Thoracic aorta (tissue), 2 donors: ENCODE data around the gene PIGC. TPM values are rescaled to one million over a fixed set of nuclear protein-coding genes. Genes with fewer than 3 reads are reported as not detected.

Experiments used
- ATAC-seq: fragments of 150-250 bp; one replicate; pipeline ENCODE4 v1.8.0; 2017; ENCODE audit warnings: low read depth; ENCODE audit not compliant: insufficient number of reproducible peaks, low FRiP score
- DNase-seq: peaks from one replicate; pipeline ENCODE4 v3.0.0-alpha.2; 2020; ENCODE audit warnings: low spot score
- H3K27ac ChIP-seq, 2 donors: fragments of 200-600 bp; sonication (generic); 1 replicate in 1 of 2; 2 replicates in 1 of 2; pipeline ENCODE4 v1.5.1; 2016; ENCODE audit warnings: mild to moderate bottlenecking in 2 of 2, moderate library complexity in 2 of 2
- H3K27me3 ChIP-seq: fragments of 200-600 bp; sonication (generic); replicated peaks from 2 replicates; pipeline ENCODE4 v1.6.0; 2016; ENCODE audit warnings: mild to moderate bottlenecking; ENCODE audit not compliant: insufficient read depth
- H3K36me3 ChIP-seq: fragments of 200-600 bp; sonication (generic); one replicate; pipeline ENCODE4 v1.5.1; 2016
- H3K4me1 ChIP-seq, 2 donors: fragments of 200-600 bp; sonication (generic); 1 replicate in 1 of 2; 2 replicates in 1 of 2; pipeline versions ENCODE4 v1.5.1 to v1.6.0; 2016; ENCODE audit warnings: low read depth in 2 of 2, mild to moderate bottlenecking in 1 of 2; ENCODE audit not compliant: control insufficient read depth in 1 of 2
- H3K4me3 ChIP-seq: fragments of 200-600 bp; sonication (generic); 2 replicates; pipeline ENCODE4 v1.5.1; 2016; ENCODE audit warnings: mild to moderate bottlenecking
- H3K9me3 ChIP-seq: fragments of 200-600 bp; sonication (generic); 2 replicates; pipeline ENCODE4 v1.5.1; 2016
- CTCF ChIP-seq: fragments of 200-600 bp; sonication (generic); IDR thresholded peaks from one replicate; pipeline ENCODE4 v1.5.1; 2019; ENCODE audit warnings: antibody characterized with exemption
- total RNA-seq, 2 donors: library from RNA; depleted of rRNA; stranded (reverse); fragments of >200 nt; gene quantifications; one replicate each; pipeline versions ENCODE4 v1.1.0 to v1.2.3, GENCODE V29; 2016

Gene PIGC
- total RNA-seq, 2 donors from 2014 or later, result 14.3 to 20.2 TPM

GRCh38 chr1:172460887-172461315 lies 17.0 kb upstream of the PIGC start:
- TF ChIP-seq CTCF, result no peak
- H3K4me1 ChIP-seq, result no peaks in the 10 kb centered on the region
- H3K27me3 ChIP-seq, result no peaks in the 10 kb centered on the region
- no peaks in the 10 kb centered on the region for H3K36me3 ChIP-seq
- DNase-seq (no peak), ATAC-seq (no peak)
- H3K9me3 ChIP-seq, result no peaks in the 10 kb centered on the region
- no peak overlapping the region for H3K4me3 ChIP-seq
- H3K27ac ChIP-seq, result no peak overlapping the region

- Histone ChIP-seq H3K9me3 (no peaks in the 10 kb centered on the region), H3K4me1 (no peaks in the 10 kb centered on the region), H3K36me3 (no peaks in the 10 kb centered on the region), H3K27ac (no peak overlapping the region), H3K4me3 (no peak overlapping the region), H3K27me3 (no peaks in the 10 kb centered on the region)
- DNase-seq, result no peak
- no peak for ATAC-seq
- no peak for TF ChIP-seq CTCF
Measured at GRCh38 chr1:172460177-172460576, 16.3 kb upstream of the PIGC start.

GRCh38 chr1:172457479-172458130 lies 13.7 kb upstream of the PIGC start:
- no peaks in the 10 kb centered on the region for H3K36me3 ChIP-seq
- TF ChIP-seq CTCF, result no peak
- H3K27me3 ChIP-seq, result no peaks in the 10 kb centered on the region
- ATAC-seq (no peak), DNase-seq (no peak)
- H3K9me3 ChIP-seq, result no peaks in the 10 kb centered on the region
- H3K4me3 ChIP-seq, result no peak overlapping the region
- no peaks in the 10 kb centered on the region for H3K4me1 ChIP-seq
- no peak overlapping the region for H3K27ac ChIP-seq

GRCh38 chr1:172456344-172456769 lies 12.5 kb upstream of the PIGC start:
- ATAC-seq (no peak), DNase-seq (no peak)
- Histone ChIP-seq H3K4me1 (no peaks in the 10 kb centered on the region), H3K9me3 (no peaks in the 10 kb centered on the region), H3K4me3 (no peak overlapping the region), H3K27me3 (no peaks in the 10 kb centered on the region), H3K27ac (no peak overlapping the region), H3K36me3 (no peaks in the 10 kb centered on the region)
- TF ChIP-seq CTCF, result no peak

- H3K4me1 ChIP-seq, result no peaks in the 10 kb centered on the region
- ATAC-seq (no peak), DNase-seq (no peak)
- no peaks in the 10 kb centered on the region for H3K27me3 ChIP-seq
- H3K27ac ChIP-seq, result no peak overlapping the region
- no peak for TF ChIP-seq CTCF
- no peaks in the 10 kb centered on the region for H3K36me3 ChIP-seq
- no peaks in the 10 kb centered on the region for H3K9me3 ChIP-seq
- no peak overlapping the region for H3K4me3 ChIP-seq
Measured at GRCh38 chr1:172455451-172455850, 11.6 kb upstream of the PIGC start.
